ENCODE measurements around the gene AK8. TPM values are rescaled to one million over a fixed set of nuclear protein-coding genes. Genes with fewer than 3 reads are reported as not detected.

Gene AK8
- polyA plus RNA-seq, 1 donor: 0.37 TPM

GRCh38 chr9:132857616-132858342, 20.3 kb downstream of the AK8 start:
- DNase-seq (ENCODE audit: low read depth): no peak

GRCh38 chr9:132857031-132857430, 21.1 kb downstream of the AK8 start:
- peak; percentile 74 for DNase-seq (ENCODE audit: low read depth)

- no peak for DNase-seq (ENCODE audit: low read depth)
These were observed 22.2 kb downstream of the AK8 start for GRCh38 chr9:132855904-132856303.

- no peak for DNase-seq (ENCODE audit: low read depth)
These were observed 23.3 kb downstream of the AK8 start for GRCh38 chr9:132854832-132855231.

- no peak for DNase-seq (ENCODE audit: low read depth)
These were observed 24.6 kb downstream of the AK8 start for GRCh38 chr9:132853482-132853881.

- DNase-seq (ENCODE audit: low read depth): no peak
These were observed 28.8 kb downstream of the AK8 start for GRCh38 chr9:132849185-132849706.

- no peak for DNase-seq (ENCODE audit: low read depth)
These were observed 31.1 kb downstream of the AK8 start for GRCh38 chr9:132846918-132847515.

- no peak for DNase-seq (ENCODE audit: low read depth)
These were observed 31.8 kb downstream of the AK8 start for GRCh38 chr9:132846109-132846917.

- DNase-seq (ENCODE audit: low read depth): no peak
These were observed 35.7 kb downstream of the AK8 start for GRCh38 chr9:132842124-132843044.

- no peak for DNase-seq (ENCODE audit: low read depth)
These were observed 37.1 kb downstream of the AK8 start for GRCh38 chr9:132840980-132841379.

- DNase-seq (ENCODE audit: low read depth): no peak
These were observed 39.8 kb downstream of the AK8 start for GRCh38 chr9:132838291-132838690.

- DNase-seq (ENCODE audit: low read depth): no peak
These were observed 40.4 kb downstream of the AK8 start for GRCh38 chr9:132837501-132838286.

GRCh38 chr9:132834343-132834742, 43.7 kb downstream of the AK8 start:
- no peak for DNase-seq (ENCODE audit: low read depth)

- no peak for DNase-seq (ENCODE audit: low read depth)
These were observed 44.4 kb downstream of the AK8 start for GRCh38 chr9:132833550-132834121.

- DNase-seq (ENCODE audit: low read depth): no peak
These were observed 45.8 kb downstream of the AK8 start for GRCh38 chr9:132832171-132832881.

- DNase-seq (ENCODE audit: low read depth): no peak
These were observed 49.8 kb downstream of the AK8 start for GRCh38 chr9:132828201-132828770.

- DNase-seq (ENCODE audit: low read depth): no peak
These were observed 50.7 kb downstream of the AK8 start for GRCh38 chr9:132827366-132827765.

- DNase-seq (ENCODE audit: low read depth): no peak
These were observed 51.3 kb downstream of the AK8 start for GRCh38 chr9:132826621-132827365.

Data from forelimb muscle (tissue), 1 donor.